ENCODE data around the gene CR1.
"Not testable (repeated sequence)": the region's sequence is repeated elsewhere in the genome, so short reads cannot be mapped to it uniquely, and the experiment has no call there.

DNA sequence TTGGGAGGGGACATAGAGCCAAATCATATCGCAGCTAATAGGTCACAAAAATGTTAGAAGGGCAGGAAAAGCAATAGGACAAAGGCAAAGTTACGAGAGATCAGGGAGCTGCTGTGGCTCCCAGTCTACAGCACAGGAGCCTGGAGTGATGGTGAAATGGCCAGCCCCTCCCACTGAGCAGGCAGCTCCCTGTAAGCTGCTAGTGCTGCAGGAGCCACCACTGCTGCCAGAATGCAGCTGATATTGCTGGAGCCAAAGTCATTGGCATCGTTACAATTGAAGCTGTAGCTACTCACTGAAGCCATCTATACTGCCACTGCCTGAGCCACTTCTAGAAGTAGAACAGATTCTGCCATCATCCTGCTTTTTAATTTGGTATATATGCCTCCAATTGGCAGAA is 29.3 kb downstream of the CR1 start:
- TF ChIP-seq POLR2A, CTCF, EP300 (IDR thresholded peaks at IDR 0.05): not testable (repeated sequence)
